OCI-LY1 (cell line): Measurements from ENCODE around the gene PTPRM.

Experiments
- H2AFZ ChIP-seq: fragments of 200-600 bp; sonication (generic), shearing (Covaris generic); 2 replicates; pipeline ENCODE4 v1.6.0; 2014; ENCODE audit warnings: antibody characterized with exemption, mild to moderate bottlenecking, low read length
- H3F3A ChIP-seq: fragments of 200-600 bp; sonication (generic), shearing (Covaris generic); 2 replicates; pipeline ENCODE4 v1.6.0; 2014; ENCODE audit warnings: mild to moderate bottlenecking, antibody characterized with exemption, low read length, moderate library complexity; ENCODE audit not compliant: insufficient read depth
- H3K27ac ChIP-seq: fragments of 200-600 bp; sonication (generic); 2 replicates; pipeline ENCODE4 v1.5.1; 2014; ENCODE audit warnings: low read length, mixed run types, mild to moderate bottlenecking, low read depth; ENCODE audit not compliant: poor library complexity, severe bottlenecking
- H3K27me3 ChIP-seq: fragments of 200-600 bp; sonication (generic); 2 replicates; pipeline ENCODE4 v1.6.0; 2014; ENCODE audit warnings: antibody characterized with exemption, mild to moderate bottlenecking, low read length, moderate library complexity; ENCODE audit not compliant: insufficient read depth
- H3K36me3 ChIP-seq: fragments of 200-600 bp; sonication (generic); 2 replicates; pipeline ENCODE4 v1.6.1; 2014; ENCODE audit warnings: mild to moderate bottlenecking, antibody characterized with exemption, low read length, moderate library complexity, mixed read lengths; ENCODE audit not compliant: insufficient read depth
- H3K4me1 ChIP-seq: fragments of 200-600 bp; sonication (generic); 2 replicates; pipeline ENCODE4 v1.5.1; 2014; ENCODE audit warnings: mild to moderate bottlenecking, low read length, moderate library complexity; ENCODE audit not compliant: insufficient read depth, severe bottlenecking
- H3K4me2 ChIP-seq: fragments of 200-600 bp; sonication (generic), shearing (Covaris generic); 2 replicates; pipeline ENCODE4 v1.6.1; 2014; ENCODE audit warnings: low read length
- H3K4me3 ChIP-seq: fragments of 200-600 bp; sonication (generic); 2 replicates; pipeline ENCODE4 v1.5.1; 2014; ENCODE audit warnings: low read length, low read depth, mild to moderate bottlenecking, mixed read lengths; ENCODE audit not compliant: poor library complexity, severe bottlenecking
- H3K79me2 ChIP-seq: fragments of 200-600 bp; shearing (Covaris generic); 2 replicates; pipeline ENCODE4 v1.6.1; 2016; ENCODE audit warnings: mixed run types, low read length, mixed read lengths; ENCODE audit not compliant: insufficient read depth
- H3K9ac ChIP-seq: fragments of 200-600 bp; sonication (generic), shearing (Covaris generic); 2 replicates; pipeline ENCODE4 v1.6.1; 2014; ENCODE audit warnings: mild to moderate bottlenecking, low read length, mixed read lengths
- H3K9me2 ChIP-seq: fragments of 200-600 bp; sonication (generic), shearing (Covaris generic); 2 replicates; pipeline ENCODE4 v1.6.1; 2014; ENCODE audit warnings: low read depth, mild to moderate bottlenecking, low read length, mixed read lengths
- H3K9me3 ChIP-seq: fragments of 200-600 bp; shearing (Covaris generic); 2 replicates; pipeline ENCODE4 v1.6.1; 2014; ENCODE audit warnings: low read length, mixed read lengths
- H4K20me1 ChIP-seq: fragments of 200-600 bp; sonication (generic), shearing (Covaris generic); 2 replicates; pipeline ENCODE4 v1.6.0; 2016; ENCODE audit warnings: mild to moderate bottlenecking, low read length; ENCODE audit not compliant: insufficient read depth
- CTCF ChIP-seq: fragments of 200-600 bp; sonication (generic), shearing (Covaris generic); IDR thresholded peaks from 2 replicates; pipeline ENCODE4 v1.5.1; 2017; ENCODE audit warnings: mild to moderate bottlenecking, antibody characterized with exemption, low read length, moderate library complexity, mixed read lengths
- EZH2 ChIP-seq: fragments of 200-600 bp; sonication (generic), shearing (Covaris generic); IDR thresholded peaks from 2 replicates; pipeline ENCODE4 v1.8.0; 2017; ENCODE audit warnings: borderline replicate concordance, mixed run types, mild to moderate bottlenecking, antibody characterized with exemption, low read length, moderate library complexity, mixed read lengths

The PTPRM gene

GRCh38 chr18:7559709-7560319 is 7.3 kb upstream of the PTPRM start:
- H3K9ac ChIP-seq = no peak overlapping the region
- TF ChIP-seq EZH2 (no peak), CTCF (no peak)
- H2AFZ ChIP-seq = no peak overlapping the region
- no peak overlapping the region for H3K27ac ChIP-seq
- no peaks in the 10 kb centered on the region for H3K4me1 ChIP-seq
- no peak overlapping the region for H3K4me3 ChIP-seq
- H4K20me1 ChIP-seq = no peaks in the 10 kb centered on the region
- no peaks in the 10 kb centered on the region for H3F3A ChIP-seq
- no peaks in the 10 kb centered on the region for H3K36me3 ChIP-seq
- H3K4me2 ChIP-seq = no peak overlapping the region
- no peaks in the 10 kb centered on the region for H3K9me2 ChIP-seq
- H3K27me3 ChIP-seq = no peaks in the 10 kb centered on the region
- H3K9me3 ChIP-seq = no peaks in the 10 kb centered on the region
- no peaks in the 10 kb centered on the region for H3K79me2 ChIP-seq

GRCh38 chr18:7561909-7562460 is 5.1 kb upstream of the PTPRM start:
- TF ChIP-seq EZH2 (no peak), CTCF (no peak)
- no peaks in the 10 kb centered on the region for H3K4me1 ChIP-seq
- no peak overlapping the region for H3K9ac ChIP-seq
- H3K4me3 ChIP-seq = no peak overlapping the region
- H3K79me2 ChIP-seq = no peaks in the 10 kb centered on the region
- H3F3A ChIP-seq = no peaks in the 10 kb centered on the region
- H3K36me3 ChIP-seq = no peaks in the 10 kb centered on the region
- H3K27me3 ChIP-seq = no peaks in the 10 kb centered on the region
- H3K9me3 ChIP-seq = no peaks in the 10 kb centered on the region
- no peak overlapping the region for H2AFZ ChIP-seq
- H3K9me2 ChIP-seq = no peaks in the 10 kb centered on the region
- H3K4me2 ChIP-seq = no peak overlapping the region
- H4K20me1 ChIP-seq = no peaks in the 10 kb centered on the region
- no peak overlapping the region for H3K27ac ChIP-seq

GRCh38 chr18:7562491-7562890 is 4.6 kb upstream of the PTPRM start:
- H3K4me1 ChIP-seq = no peaks in the 10 kb centered on the region
- no peak overlapping the region for H2AFZ ChIP-seq
- H3K9me2 ChIP-seq = no peaks in the 10 kb centered on the region
- H3K9me3 ChIP-seq = no peaks in the 10 kb centered on the region
- no peaks in the 10 kb centered on the region for H4K20me1 ChIP-seq
- H3K9ac ChIP-seq = no peak overlapping the region
- no peak overlapping the region for H3K27ac ChIP-seq
- H3K27me3 ChIP-seq = no peaks in the 10 kb centered on the region
- H3K4me2 ChIP-seq = no peak overlapping the region
- no peaks in the 10 kb centered on the region for H3F3A ChIP-seq
- no peaks in the 10 kb centered on the region for H3K36me3 ChIP-seq
- H3K4me3 ChIP-seq = no peak overlapping the region
- H3K79me2 ChIP-seq = no peaks in the 10 kb centered on the region
- TF ChIP-seq EZH2 (no peak), CTCF (no peak)
